A549 treated with CORT108297 at 1 μM for 4 hours (cell line): ENCODE measurements around the gene GAA. TPM values are rescaled to one million over a fixed set of nuclear protein-coding genes. Genes with fewer than 3 reads are reported as not detected.

Experiments used
- total RNA-seq: library from RNA; stranded (reverse); fragments of 200-300 nt; extraction: Qiagen RNA extraction; gene quantifications from 5 replicates; pipeline ENCODE4 v1.2.3, GENCODE V29; 2022

The GAA gene
- total RNA-seq = 45.0 to 63.0 TPM (median 58.2 TPM) in 5 replicates

GRCh38 chr17:80101011-80101945 lies at the start of gene GAA:
TSS of gene GAA (plus strand) at chr17:80101581. CDS start at chr17:80104587, 3,006 bp downstream.

GRCh38 chr17:80147035-80147822 lies 45.8 kb downstream of the GAA start, which contains the start of gene EIF4A3:
TSS of gene EIF4A3 (minus strand) at chr17:80147128. CDS start at chr17:80146961, 167 bp downstream.

Other genes with a start within 250 kb of the GAA start
- 6.0 to 11.2 TPM (median 8.9 TPM) in 5 replicates for gene TBC1D16, start 65.7 kb upstream of the GAA start, total RNA-seq
- 5.2 to 7.3 TPM (median 5.8 TPM) in 5 replicates for gene CCDC40, start 64.9 kb upstream of the GAA start, total RNA-seq
- gene EIF4A3, start 45.5 kb downstream of the GAA start, total RNA-seq = 198 to 217 TPM (median 211 TPM) in 5 replicates
- gene CARD14, start 68.4 kb downstream of the GAA start, total RNA-seq = 0.06 to 0.27 TPM (median 0.13 TPM) in 5 replicates
- gene SGSH, start 118.8 kb downstream of the GAA start, total RNA-seq = 16.1 to 28.5 TPM (median 25.6 TPM) in 5 replicates
- gene SLC26A11, start 118.8 kb downstream of the GAA start, total RNA-seq = 12.2 to 18.4 TPM (median 15.9 TPM) in 5 replicates
- gene RNF213, start 159.3 kb downstream of the GAA start, total RNA-seq = 65.9 to 69.1 TPM (median 67.5 TPM) in 5 replicates